Left ventricle myocardium inferior (tissue), 1 donor: Measurements from ENCODE around the gene LETM1. TPM values are rescaled to one million over a fixed set of nuclear protein-coding genes. Genes with fewer than 3 reads are reported as not detected.

Source experiments
- DNase-seq: peaks from one replicate; pipeline ENCODE4 v3.0.0-alpha.2; 2020
- H3K27ac ChIP-seq: fragments of 200-600 bp; replicated peaks from 2 replicates; pipeline ENCODE4 v1.8.0; 2021
- H3K27me3 ChIP-seq: fragments of 200-600 bp; 2 replicates; pipeline ENCODE4 v1.8.0; 2021; ENCODE audit warnings: low read depth
- H3K36me3 ChIP-seq: fragments of 200-600 bp; 2 replicates; pipeline ENCODE4 v1.8.0; 2021
- H3K4me1 ChIP-seq: fragments of 200-600 bp; 2 replicates; pipeline ENCODE4 v1.8.0; 2021
- H3K4me3 ChIP-seq: fragments of 200-600 bp; 2 replicates; pipeline ENCODE4 v1.8.0; 2021; ENCODE audit warnings: mild to moderate bottlenecking, moderate library complexity
- H3K9me3 ChIP-seq: fragments of 200-600 bp; replicated peaks from 2 replicates; pipeline ENCODE4 v1.8.0; 2021
- CTCF ChIP-seq: fragments of 200-600 bp; IDR thresholded peaks from 2 replicates; pipeline ENCODE4 v1.8.0; 2021; ENCODE audit warnings: antibody characterized with exemption, mild to moderate bottlenecking, borderline replicate concordance
- intact Hi-C: fragments of 100-400 bp; cut with micrococcal nuclease; formaldehyde crosslinking; loops from one replicate; pipeline ENCODE4 v1.11.0; 2022
- total RNA-seq: library from RNA; stranded (reverse); fragmentation: NEBNext Ultra II Directional; extraction: Animal tissue kit (Norgen Biotek cat#: 25700); gene quantifications from one replicate; pipeline ENCODE4 v1.2.1, GENCODE V29; 2021
- donor health status: DM: no; HTN: yes; CAD: no; lungs with severe emphysema.

LETM1 gene
- total RNA-seq, 1 donor from 2014 or later = 38.8 TPM

- H3K9me3 ChIP-seq = no peaks in the 10 kb centered on the region
- no peak for TF ChIP-seq CTCF
- H3K4me1 ChIP-seq = peaks cover 46% of the 10 kb centered on the region
- no peaks in the 10 kb centered on the region for H3K36me3 ChIP-seq
- H3K27ac ChIP-seq = peak overlapping the region; percentile 58
- DNase-seq = no peak
- H3K27me3 ChIP-seq = no peaks in the 10 kb centered on the region
- intact Hi-C loops = no loop called here
- no peak overlapping the region for H3K4me3 ChIP-seq
Measured at GRCh38 chr4:1883583-1883982, 27.6 kb upstream of the LETM1 start.

DNA sequence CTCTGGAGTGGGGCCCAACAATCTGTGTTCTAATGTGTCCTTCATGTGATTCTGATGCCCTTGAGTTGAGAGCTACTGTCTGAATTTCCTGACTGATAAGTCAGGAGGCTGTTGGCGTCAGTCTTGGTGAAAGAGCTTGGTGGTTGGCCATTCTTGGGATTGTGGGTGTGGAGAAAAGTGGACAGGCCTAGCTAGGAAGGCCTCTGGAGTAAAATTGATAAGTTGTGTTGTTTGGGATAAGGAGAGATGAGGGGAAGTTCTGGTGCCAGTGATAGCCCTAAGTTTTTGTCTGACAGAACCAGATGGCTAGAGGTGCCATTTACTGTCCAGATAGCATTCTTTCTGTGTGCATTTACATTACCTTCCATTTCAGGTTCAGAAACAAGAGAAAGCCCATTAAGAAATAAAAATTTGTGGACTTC is 26.9 kb upstream of the LETM1 start:
- Histone ChIP-seq H3K4me1 (peaks cover 47% of the 10 kb centered on the region), H3K27ac (peak overlapping the region; percentile 58), H3K27me3 (no peaks in the 10 kb centered on the region), H3K4me3 (no peak overlapping the region), H3K9me3 (no peaks in the 10 kb centered on the region), H3K36me3 (no peaks in the 10 kb centered on the region)
- TF ChIP-seq CTCF = no peak
- intact Hi-C loops = no loop called here
- no peak for DNase-seq

DNA sequence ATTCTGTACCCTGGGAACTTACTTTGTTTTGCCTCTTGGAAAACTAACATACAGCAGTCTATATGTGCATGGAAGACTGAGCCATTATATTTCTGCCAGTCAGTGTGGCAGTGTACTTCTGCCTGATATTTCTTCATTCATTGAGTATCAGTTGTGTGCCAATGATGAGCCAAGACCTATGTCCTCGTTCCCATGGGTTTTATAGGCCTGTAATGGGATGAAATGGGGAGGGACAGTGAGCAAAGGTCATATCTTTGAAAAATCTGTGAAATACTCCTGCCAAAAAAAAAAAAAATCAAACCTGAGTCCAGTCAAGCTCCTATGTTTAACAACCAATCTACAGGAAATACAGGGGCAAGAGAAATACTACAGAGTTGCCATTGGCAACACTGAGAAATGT is 24.4 kb upstream of the LETM1 start:
- H3K9me3 ChIP-seq = no peaks in the 10 kb centered on the region
- no peak for TF ChIP-seq CTCF
- no peaks in the 10 kb centered on the region for H3K27me3 ChIP-seq
- H3K4me1 ChIP-seq = peaks cover 41% of the 10 kb centered on the region
- intact Hi-C loops = no loop called here
- no peak overlapping the region for H3K4me3 ChIP-seq
- DNase-seq = no peak
- no peak overlapping the region for H3K27ac ChIP-seq
- no peaks in the 10 kb centered on the region for H3K36me3 ChIP-seq

- Histone ChIP-seq H3K9me3 (no peaks in the 10 kb centered on the region), H3K36me3 (no peaks in the 10 kb centered on the region), H3K27ac (no peak overlapping the region), H3K27me3 (no peaks in the 10 kb centered on the region), H3K4me3 (no peak overlapping the region), H3K4me1 (peaks cover 37% of the 10 kb centered on the region)
- no peak for TF ChIP-seq CTCF
- no peak for DNase-seq
- intact Hi-C loops = no loop called here
Measured at GRCh38 chr4:1879485-1879884, 23.5 kb upstream of the LETM1 start.

DNA sequence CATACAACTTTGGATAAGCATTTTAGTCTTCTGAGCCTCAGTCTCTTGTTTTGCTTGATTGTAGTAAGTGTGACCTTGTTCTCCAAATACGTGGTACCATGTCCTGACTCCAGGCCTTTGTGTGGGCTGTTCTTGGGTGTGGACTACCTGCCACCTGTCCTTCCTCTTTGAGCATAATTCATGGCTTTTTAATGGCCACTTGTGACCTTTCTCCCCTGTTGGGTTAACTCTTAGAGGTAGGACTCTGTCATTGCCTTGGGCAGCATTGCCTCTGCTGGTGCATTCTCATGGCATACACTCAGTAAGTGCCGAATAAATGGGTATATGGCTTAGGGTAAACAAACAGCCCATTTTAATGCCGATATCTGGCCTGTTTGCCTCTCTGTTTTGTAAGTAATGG is 18.2 kb upstream of the LETM1 start:
- TF ChIP-seq CTCF = no peak
- no peak for DNase-seq
- no peak overlapping the region for H3K4me3 ChIP-seq
- no peaks in the 10 kb centered on the region for H3K27me3 ChIP-seq
- no peaks in the 10 kb centered on the region for H3K9me3 ChIP-seq
- intact Hi-C loops = no loop called here
- H3K4me1 ChIP-seq = peaks cover 49% of the 10 kb centered on the region
- no peak overlapping the region for H3K27ac ChIP-seq
- H3K36me3 ChIP-seq = no peaks in the 10 kb centered on the region

GRCh38 chr4:1873776-1874175 is 17.8 kb upstream of the LETM1 start:
- H3K9me3 ChIP-seq = no peaks in the 10 kb centered on the region
- intact Hi-C loops = no loop called here
- TF ChIP-seq CTCF = no peak

More at GRCh38 chr4:1873776-1874175, 17.8 kb upstream of the LETM1 start:
- Histone ChIP-seq H3K27me3 (no peaks in the 10 kb centered on the region), H3K27ac (peak overlapping the region; percentile 10), H3K4me1 (peaks cover 48% of the 10 kb centered on the region), H3K36me3 (no peaks in the 10 kb centered on the region), H3K4me3 (no peak overlapping the region)
- DNase-seq = no peak
